Gastrocnemius medialis (tissue), 4 donors: ENCODE results near the gene AOC2. TPM values are rescaled to one million over a fixed set of nuclear protein-coding genes. Genes with fewer than 3 reads are reported as not detected.
A peak's percentile ranks its signal among the peaks of the same experiment; 100 is the strongest.

Source experiments
- ATAC-seq, 2 donors: fragments of 150-250 bp; one replicate each; pipeline ENCODE4 v1.9.1; 2016
- DNase-seq, 2 donors: peaks; one replicate each; pipeline ENCODE4 v3.0.0-alpha.2; 2019
- H3K27ac ChIP-seq, 4 donors: fragments of 200-600 bp; sonication (generic); 1 replicate in 1 of 4; 2 replicates in 3 of 4; pipeline ENCODE4 v1.5.1; 2016 to 2018; ENCODE audit warnings: mild to moderate bottlenecking in 2 of 4, moderate library complexity in 1 of 4
- H3K27me3 ChIP-seq, 3 donors: fragments of 200-600 bp; sonication (generic) in 2 of 3; 1 replicate in 1 of 3; 2 replicates in 2 of 3; pipeline versions ENCODE4 v1.5.1 to v1.6.0; 2016 to 2019; ENCODE audit warnings: mild to moderate bottlenecking in 1 of 3, moderate library complexity in 1 of 3
- H3K36me3 ChIP-seq, 2 donors: fragments of 200-600 bp; sonication (generic) in 1 of 2; one replicate each; pipeline ENCODE4 v1.5.1; 2017 to 2018
- H3K4me1 ChIP-seq, 2 donors: fragments of 200-600 bp; sonication (generic) in 1 of 2; one replicate each; pipeline ENCODE4 v1.5.1; 2016 to 2017; ENCODE audit warnings: mild to moderate bottlenecking in 2 of 2
- H3K4me3 ChIP-seq, 4 donors: fragments of 200-600 bp; sonication (generic) in 3 of 4; 1 replicate in 1 of 4; 2 replicates in 3 of 4; pipeline ENCODE4 v1.5.1; 2016 to 2019; ENCODE audit warnings: mild to moderate bottlenecking in 2 of 4
- H3K9me3 ChIP-seq, 3 donors: fragments of 200-600 bp; sonication (generic) in 2 of 3; 1 replicate in 1 of 3; 2 replicates in 2 of 3; pipeline ENCODE4 v1.5.1; 2016 to 2019
- POLR2A ChIP-seq, 2 donors: fragments of 450-650 bp; IDR thresholded peaks; one replicate each; pipeline ENCODE4 v1.6.1; 2017; ENCODE audit warnings: antibody characterized with exemption in 2 of 2, mild to moderate bottlenecking in 2 of 2, moderate library complexity in 2 of 2
- in situ Hi-C, 4 donors: fragments of 200-750 bp; cut with MboI; loops; one replicate each; pipeline versions ENCODE4 v1.15.0 to v1.8.0; 2017; ENCODE audit warnings: low sequenced_read_pairs in 4 of 4
- intact Hi-C: fragments of 100-400 bp; cut with DNase I; formaldehyde crosslinking; loops from one replicate; pipeline ENCODE4 v1.15.1; 2023; ENCODE audit warnings: low total_unique reads
- total RNA-seq, 4 donors: library from RNA; depleted of rRNA; stranded (reverse); fragments of >200 nt; gene quantifications; one replicate each; pipeline versions ENCODE4 v1.1.0 to v1.2.3, GENCODE V29; 2016
- TF ChIP-seq, protein P1 (sequence below), 5 experiments: fragments of 450-650 bp in 3 of 5; fragments of 200-600 bp in 2 of 5; sonication (generic) in 2 of 5; IDR thresholded peaks in 4 of 5; conservative IDR thresholded peaks in 1 of 5; 1 replicate in 4 of 5; 2 replicates in 1 of 5; pipeline ENCODE4 v1.5.1; 2016 to 2019; ENCODE audit warnings: antibody characterized with exemption in 5 of 5, mild to moderate bottlenecking in 3 of 5, moderate library complexity in 3 of 5

Gene AOC2
- total RNA-seq, 4 donors from 2014 or later, result 0.81 to 1.2 (median 1.0) TPM

GRCh38 chr17:42803074-42803883 is 41.1 kb upstream of the AOC2 start:
- Histone ChIP-seq H3K27ac (no peak overlapping the region), H3K27me3 (no peaks in the 10 kb centered on the region), H3K4me3 (no peak overlapping the region), H3K4me1 (peaks cover 0 to 3% of the 10 kb centered on the region in 2 donors), H3K36me3 (no peaks in the 10 kb centered on the region), H3K9me3 (no peaks in the 10 kb centered on the region)
- intact Hi-C loops, result no loop called here
- in situ Hi-C loops, result no loop called here
- DNase-seq, result no peak
- TF ChIP-seq, protein P1, sequence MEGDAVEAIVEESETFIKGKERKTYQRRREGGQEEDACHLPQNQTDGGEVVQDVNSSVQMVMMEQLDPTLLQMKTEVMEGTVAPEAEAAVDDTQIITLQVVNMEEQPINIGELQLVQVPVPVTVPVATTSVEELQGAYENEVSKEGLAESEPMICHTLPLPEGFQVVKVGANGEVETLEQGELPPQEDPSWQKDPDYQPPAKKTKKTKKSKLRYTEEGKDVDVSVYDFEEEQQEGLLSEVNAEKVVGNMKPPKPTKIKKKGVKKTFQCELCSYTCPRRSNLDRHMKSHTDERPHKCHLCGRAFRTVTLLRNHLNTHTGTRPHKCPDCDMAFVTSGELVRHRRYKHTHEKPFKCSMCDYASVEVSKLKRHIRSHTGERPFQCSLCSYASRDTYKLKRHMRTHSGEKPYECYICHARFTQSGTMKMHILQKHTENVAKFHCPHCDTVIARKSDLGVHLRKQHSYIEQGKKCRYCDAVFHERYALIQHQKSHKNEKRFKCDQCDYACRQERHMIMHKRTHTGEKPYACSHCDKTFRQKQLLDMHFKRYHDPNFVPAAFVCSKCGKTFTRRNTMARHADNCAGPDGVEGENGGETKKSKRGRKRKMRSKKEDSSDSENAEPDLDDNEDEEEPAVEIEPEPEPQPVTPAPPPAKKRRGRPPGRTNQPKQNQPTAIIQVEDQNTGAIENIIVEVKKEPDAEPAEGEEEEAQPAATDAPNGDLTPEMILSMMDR (IDR thresholded peaks at IDR 0.05 in 4 of 5, conservative IDR thresholded peaks at IDR 0.05 in 1 of 5), result no peak
- no peak for TF ChIP-seq POLR2A (IDR thresholded peaks at IDR 0.05)
- no peak for ATAC-seq

- no peaks in the 10 kb centered on the region for H3K9me3 ChIP-seq
- H3K4me1 ChIP-seq, result no peaks in the 10 kb centered on the region
- H3K36me3 ChIP-seq, result peaks cover 0 to 3% of the 10 kb centered on the region in 2 donors
- intact Hi-C loops (no loop called here), in situ Hi-C loops (no loop called here)
- ATAC-seq (no peak), DNase-seq (no peak)
- TF ChIP-seq, protein P1 (IDR thresholded peaks at IDR 0.05 in 4 of 5, conservative IDR thresholded peaks at IDR 0.05 in 1 of 5), result no peak
- no peak for TF ChIP-seq POLR2A (IDR thresholded peaks at IDR 0.05)
- H3K27ac ChIP-seq, result no peak overlapping the region
- no peak overlapping the region for H3K4me3 ChIP-seq
- H3K27me3 ChIP-seq, result no peaks in the 10 kb centered on the region
Observed at GRCh38 chr17:42804918-42805367, 39.4 kb upstream of the AOC2 start.

DNA sequence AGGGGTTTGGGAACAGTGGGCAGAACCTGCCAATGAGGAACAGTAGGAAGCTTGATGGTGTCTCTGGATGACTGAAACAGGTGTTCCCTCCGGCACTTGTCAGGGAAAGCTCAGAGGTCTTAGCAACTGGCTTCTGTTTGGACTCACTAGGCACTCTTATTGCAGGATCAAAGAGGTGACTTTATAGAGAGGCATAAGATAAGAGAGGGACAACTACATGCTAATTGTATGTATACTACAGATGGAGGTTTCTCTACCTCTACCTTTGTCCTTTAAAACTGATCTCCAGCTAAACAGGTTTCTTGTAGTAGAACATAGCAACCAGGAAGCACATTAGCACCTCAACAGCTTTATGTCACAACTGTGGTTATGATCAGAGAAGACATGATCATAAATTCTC is 38.1 kb upstream of the AOC2 start:
- DNase-seq (no peak), ATAC-seq (no peak)
- no peaks in the 10 kb centered on the region for H3K9me3 ChIP-seq
- in situ Hi-C loops, result no loop called here
- no peaks in the 10 kb centered on the region for H3K4me1 ChIP-seq
- H3K27ac ChIP-seq, result no peak overlapping the region
- peaks cover 0 to 16% of the 10 kb centered on the region in 2 donors for H3K36me3 ChIP-seq
- TF ChIP-seq POLR2A (IDR thresholded peaks at IDR 0.05), result no peak
- TF ChIP-seq, protein P1 (IDR thresholded peaks at IDR 0.05 in 4 of 5, conservative IDR thresholded peaks at IDR 0.05 in 1 of 5), result no peak
- intact Hi-C loops, result no loop called here
- no peak overlapping the region for H3K4me3 ChIP-seq
- no peaks in the 10 kb centered on the region for H3K27me3 ChIP-seq

DNA sequence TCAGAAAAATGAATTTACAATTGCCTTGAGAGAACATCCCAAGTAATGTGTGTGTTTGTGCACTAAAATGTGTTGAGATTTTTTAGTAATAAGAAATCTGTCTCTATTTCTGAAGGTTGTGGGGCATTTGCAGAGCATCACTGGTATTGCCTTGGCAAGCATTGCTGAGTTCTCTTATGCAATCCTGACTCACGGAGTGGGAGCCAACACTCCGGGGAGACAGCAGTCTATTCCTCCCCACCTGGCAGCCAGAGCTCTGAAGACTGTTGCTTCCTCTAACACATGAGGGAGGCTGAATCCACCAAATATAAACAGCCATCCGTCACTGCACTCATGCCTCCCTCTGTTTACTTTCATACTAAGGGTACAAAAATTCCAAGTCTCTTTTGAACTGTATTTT is 35.1 kb upstream of the AOC2 start:
- H3K27ac ChIP-seq, result no peak overlapping the region
- no peaks in the 10 kb centered on the region for H3K27me3 ChIP-seq
- intact Hi-C loops (no loop called here), in situ Hi-C loops (no loop called here)
- DNase-seq (peak; percentile 24 to 60), ATAC-seq (peak; percentile 70 to 91)
- no peak overlapping the region for H3K4me3 ChIP-seq
- no peaks in the 10 kb centered on the region for H3K9me3 ChIP-seq
- TF ChIP-seq, protein P1 (IDR thresholded peaks at IDR 0.05 in 4 of 5, conservative IDR thresholded peaks at IDR 0.05 in 1 of 5), result no peak
- no peaks in the 10 kb centered on the region for H3K4me1 ChIP-seq
- peaks cover 6 to 45% of the 10 kb centered on the region in 2 donors for H3K36me3 ChIP-seq
